MCF 10A (cell line): ENCODE results near the gene GRM1. TPM values are rescaled to one million over a fixed set of nuclear protein-coding genes. Genes with fewer than 3 reads are reported as not detected.

ENCODE experiments used
- BruUV-seq: library from RNA; stranded (reverse); fragments of 400-500 nt; replicated peaks from 2 replicates; lab custom pipeline; 2021; lab: Mats Ljungman, UMichigan
- CTCF ChIA-PET: fragments of 300-600 bp; sonication (Branson Sonifier 250); formaldehyde crosslinking; extraction: SDS; loops from one replicate; lab custom pipeline; 2021; ENCODE audit warnings: antibody characterized with exemption, inconsistent platforms; lab: Yijun Ruan, JAX
- POLR2A ChIA-PET: fragments of 300-600, 350-650 bp; sonication (Branson Sonifier 250); formaldehyde crosslinking; extraction: SDS; loops from one replicate; lab custom pipeline; 2020; ENCODE audit warnings: antibody characterized with exemption, inconsistent platforms; lab: Yijun Ruan, JAX
- DNase-seq: peaks from one replicate; pipeline ENCODE4 v3.0.0-alpha.2; 2018; ENCODE audit not compliant: unreplicated experiment
- H3K27ac Mint-ChIP-seq: one replicate; pipeline ENCODE4 v1.8.0; 2022; ENCODE audit warnings: mild to moderate bottlenecking, low read depth, mixed read lengths; ENCODE audit not compliant: unreplicated experiment
- H3K27me3 Mint-ChIP-seq: one replicate; pipeline ENCODE4 v1.8.0; 2022; ENCODE audit warnings: mixed read lengths; ENCODE audit not compliant: insufficient read depth, unreplicated experiment
- H3K36me3 Mint-ChIP-seq: one replicate; pipeline ENCODE4 v1.8.0; 2022; ENCODE audit warnings: mild to moderate bottlenecking, moderate library complexity, mixed read lengths; ENCODE audit not compliant: insufficient read depth, unreplicated experiment
- H3K4me1 Mint-ChIP-seq: one replicate; pipeline ENCODE4 v1.8.0; 2022; ENCODE audit warnings: mixed read lengths; ENCODE audit not compliant: insufficient read depth, unreplicated experiment
- H3K4me3 Mint-ChIP-seq: one replicate; pipeline ENCODE4 v1.8.0; 2022; ENCODE audit warnings: mild to moderate bottlenecking, moderate library complexity, mixed read lengths; ENCODE audit not compliant: unreplicated experiment
- H3K9me3 Mint-ChIP-seq: one replicate; pipeline ENCODE4 v1.8.0; 2022; ENCODE audit warnings: mixed read lengths; ENCODE audit not compliant: unreplicated experiment
- CTCF ChIP-seq: fragments of 200-600 bp; IDR thresholded peaks from one replicate; pipeline ENCODE4 v1.8.0; 2022; ENCODE audit warnings: antibody characterized with exemption, mild to moderate bottlenecking; ENCODE audit not compliant: unreplicated experiment
- intact Hi-C: fragments of 100-400 bp; cut with micrococcal nuclease; formaldehyde crosslinking; loops from 2 replicates; pipeline ENCODE4 v1.14.1; 2022
- total RNA-seq: library from RNA; stranded (reverse); gene quantifications from 2 replicates; pipeline ENCODE4 v1.2.3, GENCODE V29; 2022

GRM1 gene
- total RNA-seq, 1 experiment from 2014 or later = not detected

GRCh38 chr6:146211646-146212045 lies 182.8 kb downstream of the GRM1 start:
- peak overlapping the region; percentile 55 for H3K4me3 Mint-ChIP-seq
- intact Hi-C loops = no loop called here
- BruUV-seq = no TSS peak
- peaks cover 64% of the 10 kb centered on the region for H3K27me3 Mint-ChIP-seq
- H3K4me1 Mint-ChIP-seq = peaks cover 5% of the 10 kb centered on the region
- ChIA-PET CTCF (interaction anchor here (0.6 kb wide), 1 partner anchor 203 kb away, joined by 3 read pairs; no protein-coding TSS in a partner anchor), POLR2A (no interaction called here)
- TF ChIP-seq CTCF = no peak
- H3K27ac Mint-ChIP-seq = no peak overlapping the region
- DNase-seq = no peak
- no peaks in the 10 kb centered on the region for H3K9me3 Mint-ChIP-seq
- no peaks in the 10 kb centered on the region for H3K36me3 Mint-ChIP-seq

- TF ChIP-seq CTCF = no peak
- CTCF ChIA-PET = no interaction called here
- Mint-ChIP-seq H3K27me3 (peaks cover 52% of the 10 kb centered on the region), H3K36me3 (no peaks in the 10 kb centered on the region), H3K4me3 (no peak overlapping the region), H3K9me3 (no peaks in the 10 kb centered on the region), H3K27ac (no peak overlapping the region), H3K4me1 (peaks cover 5% of the 10 kb centered on the region)
- no TSS peak for BruUV-seq
- intact Hi-C loops = no loop called here
- no peak for DNase-seq
- POLR2A ChIA-PET = no interaction called here
These were observed 183.9 kb downstream of the GRM1 start for GRCh38 chr6:146212781-146213180.

GRCh38 chr6:146219101-146219500 lies 190.2 kb downstream of the GRM1 start:
- no peak for DNase-seq
- no peak overlapping the region for H3K27ac Mint-ChIP-seq
- no peak for TF ChIP-seq CTCF
- H3K4me3 Mint-ChIP-seq = no peak overlapping the region
- BruUV-seq = no TSS peak
- H3K27me3 Mint-ChIP-seq = no peaks in the 10 kb centered on the region
- CTCF ChIA-PET = no interaction called here
- intact Hi-C loops = no loop called here
- H3K36me3 Mint-ChIP-seq = no peaks in the 10 kb centered on the region
- H3K4me1 Mint-ChIP-seq = no peaks in the 10 kb centered on the region
- POLR2A ChIA-PET = no interaction called here
- no peaks in the 10 kb centered on the region for H3K9me3 Mint-ChIP-seq

GRCh38 chr6:146224449-146224848 lies 195.6 kb downstream of the GRM1 start:
- no TSS peak for BruUV-seq
- no peaks in the 10 kb centered on the region for H3K36me3 Mint-ChIP-seq
- intact Hi-C loops = no loop called here
- no peaks in the 10 kb centered on the region for H3K9me3 Mint-ChIP-seq
- no peak overlapping the region for H3K4me3 Mint-ChIP-seq
- no peaks in the 10 kb centered on the region for H3K27me3 Mint-ChIP-seq
- no peak overlapping the region for H3K27ac Mint-ChIP-seq
- DNase-seq = no peak
- no peak for TF ChIP-seq CTCF
- POLR2A ChIA-PET = interaction anchor here (0.7 kb wide), 1 partner anchor 1011 kb away, joined by 4 read pairs; no protein-coding TSS in a partner anchor
- no peaks in the 10 kb centered on the region for H3K4me1 Mint-ChIP-seq
- CTCF ChIA-PET = no interaction called here
